ENCODE results near the gene COX19. TPM values are rescaled to one million over a fixed set of nuclear protein-coding genes. Genes with fewer than 3 reads are reported as not detected.

Gene COX19
- total RNA-seq, 1 experiment from 2014 or later, result 14.0 TPM

DNA sequence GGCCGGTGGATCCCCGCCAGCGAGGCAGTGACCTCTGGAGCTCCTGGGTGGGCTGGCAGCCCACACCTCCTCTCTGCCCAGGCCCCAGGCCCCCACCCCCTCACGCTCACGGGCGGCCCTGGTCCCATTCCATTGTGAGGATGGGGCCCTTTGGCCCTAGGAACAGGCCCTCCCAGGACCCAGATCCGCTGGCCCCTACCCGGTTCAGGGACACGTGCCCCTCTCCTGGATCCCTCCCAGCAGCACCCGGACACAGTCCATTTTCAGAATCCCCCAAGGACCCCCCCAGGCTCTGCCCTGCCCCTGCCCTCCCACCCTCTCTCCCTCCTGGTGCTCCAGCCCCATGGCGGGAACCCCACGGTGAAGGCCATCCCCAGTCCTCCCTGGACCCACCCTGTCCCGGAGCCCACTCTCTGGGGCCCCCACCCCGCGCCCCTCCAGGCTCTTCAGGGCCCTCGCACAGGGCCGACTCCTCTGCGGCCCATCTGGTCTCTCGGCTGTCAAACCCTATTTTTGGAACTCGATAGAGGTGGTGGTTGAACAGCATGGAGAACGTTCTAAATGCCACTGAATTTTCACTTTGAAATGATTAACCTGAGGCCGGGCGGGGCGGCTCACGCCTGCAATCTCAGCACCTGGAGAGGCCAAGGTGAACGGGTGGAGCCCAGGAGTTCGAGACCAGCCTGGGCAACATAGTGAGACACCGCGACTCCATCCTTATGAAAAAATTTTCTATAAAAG is 28.9 kb downstream of the COX19 start:
- TF ChIP-seq EZH2 (IDR thresholded peaks at IDR 0.05) (no peak), TCF7L2 (IDR thresholded peaks at IDR 0.05; ENCODE audit: borderline replicate concordance, extremely low read depth, insufficient read depth, insufficient read length) (no peak), POLR2A (IDR thresholded peaks at IDR 0.05; ENCODE audit: borderline replicate concordance, extremely low read depth, insufficient read depth, insufficient read length) (no peak), CBX3 (IDR thresholded peaks at IDR 0.05; ENCODE audit: low read depth) (no peak), SP1 (IDR thresholded peaks at IDR 0.05; ENCODE audit: low read depth) (no peak), JUND (IDR thresholded peaks at IDR 0.05) (no peak), ELF1 (IDR thresholded peaks at IDR 0.05; ENCODE audit: borderline replicate concordance, low read depth) (no peak), FOSL1 (IDR thresholded peaks at IDR 0.05; ENCODE audit: low read depth) (no peak), EGR1 (IDR thresholded peaks at IDR 0.05; ENCODE audit: low read depth) (no peak), EZH2phosphoT487 (IDR thresholded peaks at IDR 0.05; ENCODE audit: borderline replicate concordance) (no peak)
- TF ChIP-seq, protein P1, sequence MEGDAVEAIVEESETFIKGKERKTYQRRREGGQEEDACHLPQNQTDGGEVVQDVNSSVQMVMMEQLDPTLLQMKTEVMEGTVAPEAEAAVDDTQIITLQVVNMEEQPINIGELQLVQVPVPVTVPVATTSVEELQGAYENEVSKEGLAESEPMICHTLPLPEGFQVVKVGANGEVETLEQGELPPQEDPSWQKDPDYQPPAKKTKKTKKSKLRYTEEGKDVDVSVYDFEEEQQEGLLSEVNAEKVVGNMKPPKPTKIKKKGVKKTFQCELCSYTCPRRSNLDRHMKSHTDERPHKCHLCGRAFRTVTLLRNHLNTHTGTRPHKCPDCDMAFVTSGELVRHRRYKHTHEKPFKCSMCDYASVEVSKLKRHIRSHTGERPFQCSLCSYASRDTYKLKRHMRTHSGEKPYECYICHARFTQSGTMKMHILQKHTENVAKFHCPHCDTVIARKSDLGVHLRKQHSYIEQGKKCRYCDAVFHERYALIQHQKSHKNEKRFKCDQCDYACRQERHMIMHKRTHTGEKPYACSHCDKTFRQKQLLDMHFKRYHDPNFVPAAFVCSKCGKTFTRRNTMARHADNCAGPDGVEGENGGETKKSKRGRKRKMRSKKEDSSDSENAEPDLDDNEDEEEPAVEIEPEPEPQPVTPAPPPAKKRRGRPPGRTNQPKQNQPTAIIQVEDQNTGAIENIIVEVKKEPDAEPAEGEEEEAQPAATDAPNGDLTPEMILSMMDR (IDR thresholded peaks at IDR 0.05 in 2 of 3, conservative IDR thresholded peaks at IDR 0.05 in 1 of 3; ENCODE audit: borderline replicate concordance in 1 of 3, insufficient read depth in 1 of 3, low read depth in 2 of 3, low read length in 2 of 3), result no peak
- Histone ChIP-seq H3K4me1 (ENCODE audit: control insufficient read depth in 1 of 2, insufficient read depth in 2 of 2, low read length in 2 of 2) (peaks cover 28 to 64% of the 10 kb centered on the region in 2 experiments), H3K4me2 (ENCODE audit: low read length) (peak overlapping the region; percentile 98), H3K27me3 (ENCODE audit: insufficient read depth, low read length) (0 out of 2 replicates have a peak, but pooled peaks cover 4% of the 10 kb centered on the region), H3K36me3 (ENCODE audit: control insufficient read depth in 1 of 2, insufficient read depth in 2 of 2, low read length in 2 of 2) (no peaks in the 10 kb centered on the region), H3K4me3 (replicated peaks in 1 of 2; ENCODE audit: low read depth in 1 of 2, low read length in 2 of 2) (peak overlapping the region; percentile 53 to 68), H2AFZ (ENCODE audit: low read depth, low read length, poor library complexity, severe bottlenecking) (no peak overlapping the region), H3K27ac (ENCODE audit: low read depth, low read length) (peak overlapping the region; percentile 98), H3K9ac (ENCODE audit: low read length) (peak overlapping the region; percentile 85), H3K79me2 (ENCODE audit: insufficient read depth, low read length) (peaks cover 12% of the 10 kb centered on the region; the same call in 1 of the 2 replicates), H3K9me3 (ENCODE audit: control insufficient read depth in 1 of 2, insufficient read depth in 1 of 2, low read depth in 1 of 2, low read length in 2 of 2) (no peaks in the 10 kb centered on the region), H3K9me2 (ENCODE audit: insufficient read depth) (no peaks in the 10 kb centered on the region), H4K20me1 (ENCODE audit: insufficient read depth) (no peaks in the 10 kb centered on the region)
- POLR2A ChIA-PET, result interaction anchor here (0.6 to 1.1 kb wide), 4 partner anchors 11 to 512 kb away, joined by 3 to 4 read pairs (median 4); partner anchors contain the start of gene COX19
- ATAC-seq (peak; percentile 13; the same call in 1 of the 2 replicates), DNase-seq (ENCODE audit: low read depth, low spot score) (no peak)
- CTCF ChIA-PET, result no interaction called here
- RAD21 ChIA-PET (ENCODE audit: low non-redundant PET in 1 of 2, low total read pairs in 2 of 2, uncharacterized antibody in 2 of 2, unreplicated experiment in 2 of 2), result no interaction called here
- intact Hi-C loops (cut with micrococcal nuclease), result no loop called here
- BruUV-seq (replicated peaks), result no TSS peak

Measured in HCT116 (cell line).